DND-41 (cell line): ENCODE measurements around the gene EIF4ENIF1.

ENCODE experiments used
- EZH2 ChIP-seq: IDR thresholded peaks from 3 replicates; pipeline ENCODE4 v1.6.1; 2012; ENCODE audit warnings: borderline replicate concordance, low read depth, mild to moderate bottlenecking, moderate library complexity, low read length, inconsistent platforms; ENCODE audit not compliant: severe bottlenecking
- TF ChIP-seq, protein P1 (sequence below): IDR thresholded peaks from 2 replicates; pipeline ENCODE4 v1.5.1; 2012; ENCODE audit warnings: borderline replicate concordance, low read length, moderate library complexity, mild to moderate bottlenecking; ENCODE audit not compliant: poor library complexity, severe bottlenecking; ENCODE audit errors: extremely low read depth

DNA sequence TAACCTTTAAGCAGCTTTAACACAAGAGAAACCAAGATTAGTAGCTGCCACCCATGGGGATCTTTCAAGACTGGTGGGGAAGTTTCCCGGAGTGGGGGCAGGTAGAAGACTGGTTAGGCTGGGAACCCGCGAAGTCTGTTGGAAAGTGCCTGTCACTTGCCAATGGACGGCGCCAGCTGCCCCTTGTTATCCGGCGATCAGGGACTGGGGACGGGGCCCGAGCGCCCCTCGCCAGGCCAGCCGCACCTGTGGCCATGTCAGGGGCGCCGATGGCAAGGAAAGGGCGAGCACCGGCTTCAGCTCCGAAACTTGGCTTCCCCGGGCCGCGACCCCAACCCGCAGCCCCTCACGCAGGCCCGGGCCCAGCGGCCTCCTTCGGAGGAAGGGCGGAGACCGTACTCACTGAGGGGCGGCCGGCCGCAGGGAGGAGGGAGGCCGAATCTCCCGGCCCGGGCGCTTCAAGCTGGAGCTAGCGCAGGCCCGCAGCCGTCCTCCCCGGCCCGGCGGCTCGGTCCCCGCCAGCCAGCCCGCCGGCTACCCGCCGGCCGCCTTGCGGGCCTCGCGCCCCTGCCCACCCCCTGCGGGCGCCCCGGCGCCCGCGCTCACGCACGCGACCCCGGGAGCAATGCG lies 539 bp downstream of the EIF4ENIF1 start:
- TF ChIP-seq, protein P1, sequence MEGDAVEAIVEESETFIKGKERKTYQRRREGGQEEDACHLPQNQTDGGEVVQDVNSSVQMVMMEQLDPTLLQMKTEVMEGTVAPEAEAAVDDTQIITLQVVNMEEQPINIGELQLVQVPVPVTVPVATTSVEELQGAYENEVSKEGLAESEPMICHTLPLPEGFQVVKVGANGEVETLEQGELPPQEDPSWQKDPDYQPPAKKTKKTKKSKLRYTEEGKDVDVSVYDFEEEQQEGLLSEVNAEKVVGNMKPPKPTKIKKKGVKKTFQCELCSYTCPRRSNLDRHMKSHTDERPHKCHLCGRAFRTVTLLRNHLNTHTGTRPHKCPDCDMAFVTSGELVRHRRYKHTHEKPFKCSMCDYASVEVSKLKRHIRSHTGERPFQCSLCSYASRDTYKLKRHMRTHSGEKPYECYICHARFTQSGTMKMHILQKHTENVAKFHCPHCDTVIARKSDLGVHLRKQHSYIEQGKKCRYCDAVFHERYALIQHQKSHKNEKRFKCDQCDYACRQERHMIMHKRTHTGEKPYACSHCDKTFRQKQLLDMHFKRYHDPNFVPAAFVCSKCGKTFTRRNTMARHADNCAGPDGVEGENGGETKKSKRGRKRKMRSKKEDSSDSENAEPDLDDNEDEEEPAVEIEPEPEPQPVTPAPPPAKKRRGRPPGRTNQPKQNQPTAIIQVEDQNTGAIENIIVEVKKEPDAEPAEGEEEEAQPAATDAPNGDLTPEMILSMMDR, result no peak
- no peak for TF ChIP-seq EZH2
